CD4-positive, alpha-beta T cell (primary cell): Measurements from ENCODE around the gene C20orf202. TPM values are rescaled to one million over a fixed set of nuclear protein-coding genes. Genes with fewer than 3 reads are reported as not detected.

Experiments used
- ATAC-seq: fragments of 200-7000 bp; cut with Tn5 transposase; one replicate; pipeline ENCODE4 v1.10.0; 2022; ENCODE audit warnings: mild to moderate bottlenecking; ENCODE audit not compliant: poor library complexity
- CTCF ChIA-PET: fragments of 350-600 bp; sonication (Branson Sonifier 250); formaldehyde crosslinking; loops from one replicate; lab custom pipeline; 2021; ENCODE audit warnings: antibody characterized with exemption, inconsistent platforms; lab: Charles Lee
- POLR2A ChIA-PET: fragments of 350-600 bp; sonication (Branson Sonifier 250); formaldehyde crosslinking; loops from one replicate; lab custom pipeline; 2021; ENCODE audit warnings: antibody characterized with exemption, inconsistent platforms; lab: Charles Lee
- DNase-seq, 14 experiments: peaks; one replicate each; pipeline ENCODE4 v3.0.0-alpha.2; 2013 to 2020; ENCODE audit warnings: mixed read lengths in 2 of 14
- H3K27ac ChIP-seq, 2 donors: one replicate each; pipeline versions ENCODE4 v1.5.1 to v1.7.0; 2013; ENCODE audit warnings: low read length in 2 of 2, low read depth in 1 of 2, mild to moderate bottlenecking in 1 of 2
- H3K27me3 ChIP-seq, 2 experiments: 1 replicate in 1 of 2; 2 replicates in 1 of 2; pipeline versions ENCODE4 v1.6.1 to v1.7.0; 2013; ENCODE audit warnings: low read length in 2 of 2, control low read depth in 1 of 2, mild to moderate bottlenecking in 1 of 2, moderate library complexity in 1 of 2; ENCODE audit not compliant: insufficient read depth in 2 of 2, control insufficient read depth in 1 of 2
- H3K36me3 ChIP-seq: one replicate; pipeline ENCODE4 v1.6.1; 2013; ENCODE audit warnings: low read length, control low read depth; ENCODE audit not compliant: insufficient read depth
- H3K4me1 ChIP-seq: one replicate; pipeline ENCODE4 v1.6.1; 2013; ENCODE audit warnings: low read length, control low read depth; ENCODE audit not compliant: insufficient read depth
- H3K4me3 ChIP-seq: one replicate; pipeline ENCODE4 v1.5.1; 2013; ENCODE audit warnings: mild to moderate bottlenecking, low read length, moderate library complexity
- H3K9me3 ChIP-seq, 2 experiments: 1 replicate in 1 of 2; 2 replicates in 1 of 2; pipeline versions ENCODE4 v1.6.1 to v1.7.0; 2013; ENCODE audit warnings: low read length in 2 of 2, mild to moderate bottlenecking in 2 of 2, control low read depth in 1 of 2, moderate library complexity in 1 of 2; ENCODE audit not compliant: control insufficient read depth in 1 of 2, insufficient read depth in 1 of 2
- H3K27ac Mint-ChIP-seq: one replicate; pipeline ENCODE4 v1.8.0; 2020; ENCODE audit warnings: mixed read lengths
- H3K27me3 Mint-ChIP-seq: one replicate; pipeline ENCODE4 v1.8.0; 2021; ENCODE audit warnings: mixed read lengths
- H3K36me3 Mint-ChIP-seq: one replicate; pipeline ENCODE4 v1.8.0; 2021; ENCODE audit warnings: low read depth, mixed read lengths
- H3K4me1 Mint-ChIP-seq: one replicate; pipeline ENCODE4 v1.8.0; 2021; ENCODE audit warnings: low read depth, mixed read lengths
- H3K4me3 Mint-ChIP-seq: one replicate; pipeline ENCODE4 v1.8.0; 2020; ENCODE audit warnings: mild to moderate bottlenecking, mixed read lengths
- H3K9me3 Mint-ChIP-seq: one replicate; pipeline ENCODE4 v1.8.0; 2020; ENCODE audit warnings: mixed read lengths
- intact Hi-C, 2 experiments: fragments of 100-400 bp; cut with DNase I in 1 of 2; cut with micrococcal nuclease in 1 of 2; formaldehyde crosslinking; loops; one replicate each; pipeline versions ENCODE4 v1.15.1 to v1.9.0; 2023 to 2025; cut with DNase I, micrococcal nuclease
- total RNA-seq, 174 experiments: library from RNA in 2 of 174; stranded (reverse) in 2 of 174; gene quantifications; one replicate each; pipeline ENCODE4 v1.2.3 and lab custom pipeline; 2021 to 2026
- TF ChIP-seq, protein P1 (sequence below): fragments of 200-600 bp; IDR thresholded peaks from one replicate; pipeline ENCODE4 v1.8.0; 2022; ENCODE audit warnings: antibody characterized with exemption, mild to moderate bottlenecking

The C20orf202 gene
- total RNA-seq, 2 experiments from 2014 or later: not detected

DNA sequence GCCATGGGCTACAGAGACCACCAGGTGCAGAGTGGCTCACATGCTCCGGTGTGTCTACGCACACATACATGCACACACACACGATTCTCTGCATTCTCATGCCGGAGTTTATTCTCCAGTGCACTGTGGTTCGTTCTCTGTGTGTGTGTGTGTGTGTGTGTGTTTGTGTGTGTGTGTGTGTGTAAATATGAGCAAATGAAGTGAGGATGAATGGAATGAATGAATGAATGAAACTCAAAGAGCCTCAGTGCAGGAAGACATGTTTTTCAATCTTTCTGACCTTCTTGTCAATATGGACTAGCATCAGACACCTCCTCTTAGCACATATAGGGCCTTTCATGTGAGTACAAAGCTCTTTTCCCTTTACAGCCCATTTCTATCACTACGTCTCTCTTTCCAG lies 20.1 kb upstream of the C20orf202 start:
- peak overlapping the region; percentile 46 for H3K4me3 Mint-ChIP-seq
- no peak overlapping the region for H3K27ac ChIP-seq
- H3K9me3 ChIP-seq: no peaks in the 10 kb centered on the region
- no peaks in the 10 kb centered on the region for H3K9me3 Mint-ChIP-seq
- peaks cover 8% of the 10 kb centered on the region for H3K4me1 ChIP-seq
- ChIA-PET POLR2A (no interaction called here), CTCF (no interaction called here)
- no peak overlapping the region for H3K4me3 ChIP-seq
- no peaks in the 10 kb centered on the region for H3K36me3 Mint-ChIP-seq
- H3K27me3 Mint-ChIP-seq: peaks cover 28% of the 10 kb centered on the region
- H3K27me3 ChIP-seq: peaks cover 13 to 20% of the 10 kb centered on the region in 2 experiments
- no peaks in the 10 kb centered on the region for H3K36me3 ChIP-seq
- H3K27ac Mint-ChIP-seq: no peak overlapping the region
- ATAC-seq: no peak
- TF ChIP-seq, protein P1, sequence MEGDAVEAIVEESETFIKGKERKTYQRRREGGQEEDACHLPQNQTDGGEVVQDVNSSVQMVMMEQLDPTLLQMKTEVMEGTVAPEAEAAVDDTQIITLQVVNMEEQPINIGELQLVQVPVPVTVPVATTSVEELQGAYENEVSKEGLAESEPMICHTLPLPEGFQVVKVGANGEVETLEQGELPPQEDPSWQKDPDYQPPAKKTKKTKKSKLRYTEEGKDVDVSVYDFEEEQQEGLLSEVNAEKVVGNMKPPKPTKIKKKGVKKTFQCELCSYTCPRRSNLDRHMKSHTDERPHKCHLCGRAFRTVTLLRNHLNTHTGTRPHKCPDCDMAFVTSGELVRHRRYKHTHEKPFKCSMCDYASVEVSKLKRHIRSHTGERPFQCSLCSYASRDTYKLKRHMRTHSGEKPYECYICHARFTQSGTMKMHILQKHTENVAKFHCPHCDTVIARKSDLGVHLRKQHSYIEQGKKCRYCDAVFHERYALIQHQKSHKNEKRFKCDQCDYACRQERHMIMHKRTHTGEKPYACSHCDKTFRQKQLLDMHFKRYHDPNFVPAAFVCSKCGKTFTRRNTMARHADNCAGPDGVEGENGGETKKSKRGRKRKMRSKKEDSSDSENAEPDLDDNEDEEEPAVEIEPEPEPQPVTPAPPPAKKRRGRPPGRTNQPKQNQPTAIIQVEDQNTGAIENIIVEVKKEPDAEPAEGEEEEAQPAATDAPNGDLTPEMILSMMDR: no peak
- intact Hi-C loops: no loop called here
- peaks cover 12% of the 10 kb centered on the region for H3K4me1 Mint-ChIP-seq
- DNase-seq: no peak

DNA sequence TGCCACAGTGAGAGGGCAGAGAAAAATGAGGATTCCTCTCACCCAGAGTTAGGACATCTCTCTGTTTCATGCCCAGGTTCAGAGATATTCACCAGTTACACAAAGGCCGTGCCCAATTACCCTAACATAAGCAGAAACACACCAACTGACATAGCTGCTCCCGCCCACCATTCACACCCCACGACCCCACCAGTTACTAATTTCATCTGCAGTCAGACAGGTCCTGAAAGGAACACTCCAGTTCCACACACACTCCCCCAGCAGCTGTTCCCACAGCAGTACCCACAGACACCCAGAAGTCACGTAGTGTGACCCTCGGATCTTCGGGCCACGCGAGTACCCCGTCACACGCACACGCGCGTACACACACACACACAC lies 19.0 kb upstream of the C20orf202 start:
- Mint-ChIP-seq H3K4me1 (peaks cover 12% of the 10 kb centered on the region), H3K36me3 (no peaks in the 10 kb centered on the region), H3K27me3 (peaks cover 33% of the 10 kb centered on the region), H3K4me3 (peak overlapping the region; percentile 85), H3K9me3 (no peaks in the 10 kb centered on the region), H3K27ac (no peak overlapping the region)
- Histone ChIP-seq H3K9me3 (no peaks in the 10 kb centered on the region), H3K4me1 (peaks cover 8% of the 10 kb centered on the region), H3K4me3 (no peak overlapping the region), H3K27me3 (peaks cover 13 to 20% of the 10 kb centered on the region in 2 experiments), H3K27ac (no peak overlapping the region), H3K36me3 (no peaks in the 10 kb centered on the region)
- intact Hi-C loops: no loop called here
- DNase-seq: no peak
- no peak for ATAC-seq
- ChIA-PET CTCF (no interaction called here), POLR2A (no interaction called here)
- TF ChIP-seq, protein P1: no peak

GRCh38 chr20:1184638-1185315 lies 18.5 kb upstream of the C20orf202 start, which contains the start of gene TMEM74B:
Gene TMEM74B (minus strand): TSS chr20:1184981. CDS start chr20:1183801, 1,180 bp downstream.
- no peaks in the 10 kb centered on the region for H3K9me3 ChIP-seq
- intact Hi-C loops: no loop called here
- TF ChIP-seq, protein P1: no peak
- DNase-seq: no peak
- CTCF ChIA-PET: no interaction called here
- H3K27me3 ChIP-seq: peaks cover 13 to 20% of the 10 kb centered on the region in 2 experiments
- peaks cover 12% of the 10 kb centered on the region for H3K4me1 Mint-ChIP-seq
- H3K4me1 ChIP-seq: peaks cover 8% of the 10 kb centered on the region
- H3K9me3 Mint-ChIP-seq: no peaks in the 10 kb centered on the region
- peak within 1 kb of the TSS; percentile 85 for H3K4me3 Mint-ChIP-seq
- no peak within 1 kb of the TSS for H3K27ac Mint-ChIP-seq
- H3K36me3 ChIP-seq: no peaks in the 10 kb centered on the region
- ATAC-seq: no peak
- H3K36me3 Mint-ChIP-seq: no peaks in the 10 kb centered on the region
- peak within 1 kb of the TSS; percentile 14 for H3K4me3 ChIP-seq
- H3K27ac ChIP-seq: no peak within 1 kb of the TSS
- peaks cover 38% of the 10 kb centered on the region for H3K27me3 Mint-ChIP-seq
- POLR2A ChIA-PET: no interaction called here
